NCI-H526 (cell line): ENCODE results near the gene TBX4.
A peak's percentile ranks its signal among the peaks of the same experiment; 100 is the strongest.
"Not testable (repeated sequence)": the region's sequence is repeated elsewhere in the genome, so short reads cannot be mapped to it uniquely, and the experiment has no call there.

Experiments used
- DNase-seq, 2 experiments: peaks; one replicate each; lab custom pipeline; 2025; lab: John Stamatoyannopoulos, UW

Gene TBX4

GRCh38 chr17:61524319-61524718 lies 72.1 kb downstream of the TBX4 start:
- peak; percentile 7 to 16 for DNase-seq

DNA sequence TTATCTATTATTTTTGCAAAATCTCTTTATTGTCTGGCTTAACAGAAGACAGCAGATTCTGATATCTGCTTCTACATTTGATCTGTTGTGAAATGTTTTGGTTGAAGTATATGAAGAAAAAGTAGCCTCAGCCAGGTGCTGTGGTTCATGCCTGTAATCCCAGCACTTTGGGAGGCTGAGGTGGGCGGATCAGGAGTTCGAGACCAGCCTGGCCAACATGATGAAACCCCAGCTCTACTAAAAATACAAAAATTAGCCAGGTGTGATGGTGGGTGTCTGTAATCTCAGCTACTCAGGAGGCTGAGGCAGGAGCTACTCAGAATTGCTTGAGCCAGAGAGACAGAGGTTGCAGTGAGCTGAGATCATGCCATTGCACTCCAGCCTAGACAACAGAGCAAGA lies 75.2 kb downstream of the TBX4 start:
- DNase-seq: not testable (repeated sequence)

GRCh38 chr17:61528171-61528570 lies 75.9 kb downstream of the TBX4 start:
- DNase-seq: no peak

DNA sequence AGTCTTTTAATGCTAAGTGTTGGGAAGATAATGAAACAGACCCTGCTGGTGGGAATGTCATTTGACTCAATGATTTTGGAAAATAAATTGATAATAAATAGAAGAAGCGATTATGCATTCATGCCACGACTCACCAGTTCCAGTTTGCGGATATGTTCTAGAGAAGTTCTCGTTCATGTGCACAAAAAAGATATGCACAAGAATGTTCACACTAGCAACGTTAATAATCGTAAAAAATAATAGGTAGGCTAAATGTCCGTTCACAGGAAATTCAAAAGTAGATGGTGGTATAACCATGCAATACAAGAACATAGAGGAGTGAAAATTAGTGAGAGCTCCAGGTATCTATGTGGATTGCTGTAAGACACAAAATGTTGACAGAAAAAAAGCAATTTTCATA lies 79.0 kb downstream of the TBX4 start:
- no peak for DNase-seq

DNA sequence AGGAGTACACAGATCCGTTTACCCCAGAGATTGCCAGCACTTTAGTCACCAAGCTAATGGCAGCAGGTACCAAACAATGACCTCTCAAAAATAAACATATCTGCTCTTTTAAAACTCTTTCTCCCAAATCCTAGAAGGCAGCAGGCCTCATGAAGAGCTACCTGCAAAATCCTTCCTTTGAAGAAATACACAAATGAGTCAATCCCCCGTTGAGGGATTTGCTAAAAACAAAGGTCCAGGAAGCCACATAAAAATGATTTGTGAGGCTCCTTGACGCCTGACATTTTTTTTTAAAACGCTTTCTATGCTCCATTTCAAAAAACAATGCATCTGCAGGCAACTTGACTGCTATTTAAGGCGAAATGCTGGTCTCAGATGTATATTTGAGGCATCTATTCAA lies 80.6 kb downstream of the TBX4 start:
- no peak for DNase-seq

GRCh38 chr17:61533797-61534196 lies 81.6 kb downstream of the TBX4 start:
- no peak for DNase-seq

GRCh38 chr17:61534414-61534813 lies 82.2 kb downstream of the TBX4 start:
- no peak for DNase-seq
